Measurements from ENCODE around the gene SIK2.

- TF ChIP-seq CTCF (IDR thresholded peaks at IDR 0.05) (no peak), POLR2A (IDR thresholded peaks at IDR 0.05) (peak in 1 of 2 donors; percentile 9), EP300 (IDR thresholded peaks at IDR 0.05) (no peak)
Observed at GRCh38 chr11:111733016-111733415, 130.8 kb downstream of the SIK2 start.
